ENCODE measurements around the gene SMYD4.

The SMYD4 gene

GRCh38 chr17:1730326-1731193, 99.1 kb downstream of the SMYD4 start:
- no peak for DNase-seq (ENCODE audit: low read depth)

- no peak for DNase-seq (ENCODE audit: low read depth)
These were observed 99.8 kb downstream of the SMYD4 start for GRCh38 chr17:1729966-1730325.
